IMR-90 (cell line): ENCODE data around the gene LIX1. TPM values are rescaled to one million over a fixed set of nuclear protein-coding genes. Genes with fewer than 3 reads are reported as not detected.

Source experiments
- ATAC-seq: fragments of 200-7000 bp; cut with Tn5 transposase; 2 replicates; pipeline ENCODE4 v1.9.1; 2020; ENCODE audit warnings: low read depth, mild to moderate bottlenecking, moderate library complexity
- BruUV-seq: library from RNA; stranded (reverse); fragments of 400-500 nt; replicated peaks from 2 replicates; lab custom pipeline; 2021; lab: Mats Ljungman, UMichigan
- CTCF ChIA-PET: fragments of 300-600 bp; formaldehyde crosslinking; extraction: SDS; loops from one replicate; lab custom pipeline; 2021; ENCODE audit warnings: antibody characterized with exemption; lab: Yijun Ruan, JAX
- POLR2A ChIA-PET: fragments of 300-600 bp; sonication (Branson Sonifier 250); formaldehyde crosslinking; loops from one replicate; lab custom pipeline; 2022; ENCODE audit warnings: antibody characterized with exemption; ENCODE audit not compliant: unreplicated experiment; lab: Charles Lee
- DNase-seq: peaks from one replicate; pipeline ENCODE4 v3.0.0; 2013
- H2AFZ ChIP-seq: replicated peaks from 2 replicates; pipeline ENCODE3; 2013; ENCODE audit warnings: low read length, mild to moderate bottlenecking; ENCODE audit not compliant: poor library complexity
- H2AK5ac ChIP-seq: 2 replicates; pipeline ENCODE4 v1.6.1; 2013; ENCODE audit warnings: low read depth, low read length, inconsistent platforms
- H2AK9ac ChIP-seq: replicated peaks from 2 replicates; pipeline ENCODE3; 2013; ENCODE audit warnings: mild to moderate bottlenecking, low read depth, low read length, moderate library complexity; ENCODE audit not compliant: poor library complexity
- H2BK120ac ChIP-seq: 2 replicates; pipeline ENCODE4 v1.6.1; 2013; ENCODE audit warnings: low read depth, low read length, inconsistent platforms
- H2BK15ac ChIP-seq: 3 replicates; pipeline ENCODE4 v1.6.1; 2013; ENCODE audit warnings: low read depth, low read length, inconsistent platforms
- H2BK20ac ChIP-seq: 2 replicates; pipeline ENCODE4 v1.6.1; 2013; ENCODE audit warnings: low read depth, mild to moderate bottlenecking, inconsistent platforms, low read length, moderate library complexity
- H2BK5ac ChIP-seq: 2 replicates; pipeline ENCODE4 v1.6.1; 2013; ENCODE audit warnings: mild to moderate bottlenecking, low read depth, low read length, inconsistent platforms; ENCODE audit not compliant: poor library complexity, severe bottlenecking
- H3K14ac ChIP-seq: replicated peaks from 2 replicates; pipeline ENCODE4 v1.6.1; 2013; ENCODE audit warnings: low read depth, low read length, inconsistent platforms
- H3K18ac ChIP-seq: 2 replicates; pipeline ENCODE4 v1.6.1; 2013; ENCODE audit warnings: low read depth, low read length, control low read depth
- H3K23ac ChIP-seq: 2 replicates; pipeline ENCODE4 v1.6.1; 2013; ENCODE audit warnings: low read depth, low read length, inconsistent platforms
- H3K27ac ChIP-seq: 2 replicates; pipeline ENCODE4 v1.5.1; 2013; ENCODE audit warnings: mild to moderate bottlenecking, control low read depth, low read length; ENCODE audit not compliant: insufficient read depth
- H3K27me3 ChIP-seq: 2 replicates; pipeline ENCODE4 v1.6.1; 2013; ENCODE audit warnings: low read length; ENCODE audit not compliant: control insufficient read depth, insufficient read depth
- H3K36me3 ChIP-seq: 2 replicates; pipeline ENCODE4 v1.6.1; 2013; ENCODE audit warnings: low read length, mixed read lengths; ENCODE audit not compliant: control insufficient read depth, insufficient read depth
- H3K4ac ChIP-seq: 2 replicates; pipeline ENCODE4 v1.6.1; 2013; ENCODE audit warnings: low read depth, low read length, inconsistent platforms
- H3K4me1 ChIP-seq: 2 replicates; pipeline ENCODE4 v1.6.1; 2013; ENCODE audit warnings: low read length, mixed read lengths; ENCODE audit not compliant: control insufficient read depth, insufficient read depth
- H3K4me2 ChIP-seq: 2 replicates; pipeline ENCODE4 v1.6.1; 2013; ENCODE audit warnings: low read depth, mild to moderate bottlenecking, control low read depth, low read length, moderate library complexity
- H3K4me3 ChIP-seq: 2 replicates; pipeline ENCODE4 v1.5.1; 2013; ENCODE audit warnings: low read depth, mild to moderate bottlenecking, control low read depth, low read length, moderate library complexity; ENCODE audit not compliant: insufficient read depth
- H3K56ac ChIP-seq: 2 replicates; pipeline ENCODE4 v1.6.1; 2013; ENCODE audit warnings: low read length, inconsistent platforms; ENCODE audit not compliant: insufficient read depth; ENCODE audit errors: extremely low read depth
- H3K79me1 ChIP-seq, 2 experiments: 2 replicates each; pipeline ENCODE4 v1.6.1; 2013; ENCODE audit warnings: low read length in 2 of 2, inconsistent platforms in 1 of 2, low read depth in 1 of 2
- H3K9ac ChIP-seq: 2 replicates; pipeline ENCODE4 v1.6.1; 2013; ENCODE audit warnings: low read depth, low read length, control low read depth
- H3K9me1 ChIP-seq: 2 replicates; pipeline ENCODE4 v1.6.1; 2013; ENCODE audit warnings: low read length, inconsistent platforms; ENCODE audit not compliant: insufficient read depth
- H3K9me3 ChIP-seq: 2 replicates; pipeline ENCODE4 v1.6.1; 2013; ENCODE audit warnings: low read length; ENCODE audit not compliant: control insufficient read depth, insufficient read depth
- H4K20me1 ChIP-seq: 2 replicates; pipeline ENCODE4 v1.6.1; 2013; ENCODE audit warnings: low read length, inconsistent platforms; ENCODE audit not compliant: insufficient read depth
- H4K5ac ChIP-seq: 2 replicates; pipeline ENCODE4 v1.6.1; 2013; ENCODE audit warnings: mild to moderate bottlenecking, low read depth, low read length, control low read depth
- H4K8ac ChIP-seq, 2 experiments: 2 replicates each; pipeline ENCODE4 v1.6.1; 2013; ENCODE audit warnings: low read depth in 2 of 2, low read length in 2 of 2, control low read depth in 1 of 2, inconsistent platforms in 1 of 2
- H4K91ac ChIP-seq: 2 replicates; pipeline ENCODE4 v1.6.1; 2013; ENCODE audit warnings: low read depth, low read length, inconsistent platforms; ENCODE audit not compliant: insufficient read depth
- MAFK ChIP-seq: IDR thresholded peaks from 2 replicates; pipeline ENCODE4 v1.6.1; 2012; ENCODE audit warnings: low read depth, low read length, improper control_type of control experiment
- RFX5 ChIP-seq: IDR thresholded peaks from 2 replicates; pipeline ENCODE4 v1.8.0; 2012; ENCODE audit warnings: low read depth, mild to moderate bottlenecking, low read length, moderate library complexity
- WGBS, 2 experiments: methylation state at CpG; one replicate each; pipeline versions ENCODE4 v1.1.5 to v1.1.7; 2013; ENCODE audit warnings: missing lambda C conversion rate in 2 of 2; ENCODE audit not compliant: insufficient read length in 1 of 2; ENCODE audit errors: extremely low coverage in 2 of 2; 5-methylcytosine and 5-hydroxymethylcytosine counted together
- dilution Hi-C: fragments of 300-500 bp; cut with HindIII; formaldehyde crosslinking; loops from one replicate; pipeline ENCODE4 v1.14.3; 2018; ENCODE audit warnings: low sequenced_read_pairs; ENCODE audit not compliant: unreplicated experiment
- in situ Hi-C: fragments of 300-500 bp; cut with MboI; formaldehyde crosslinking; loops from 3 replicates; pipeline ENCODE4 v1.14.3; 2019; ENCODE audit warnings: low sequenced_read_pairs, inconsistent platforms, mixed read lengths
- intact Hi-C: fragments of 100-400 bp; cut with micrococcal nuclease; formaldehyde crosslinking; loops from 2 replicates; pipeline ENCODE4 v1.10.0; 2022
- polyA plus RNA-seq, 3 experiments: library from polyadenylated mRNA; depleted of rRNA; stranded (reverse); fragments of >200 nt; gene quantifications; 2 replicates each; pipeline ENCODE4 v1.2.3, GENCODE V29; 2012; ENCODE audit warnings: low replicate concordance in 1 of 3
- total RNA-seq: library from RNA; depleted of rRNA; stranded (reverse); fragments of >200 nt; gene quantifications from 2 replicates; pipeline ENCODE4 v1.2.3, GENCODE V29; 2012

LIX1 gene
- total and polyA plus RNA-seq, 2 of the 4 experiments (the other 2 are of a cell fraction), result not detected

GRCh38 chr5:97167435-97167834, 25.0 kb upstream of the LIX1 start:
- H3K9ac ChIP-seq, result no peak overlapping the region
- no peak overlapping the region for H3K27ac ChIP-seq
- H2BK20ac ChIP-seq, result no peak overlapping the region
- H2BK120ac ChIP-seq, result no peak overlapping the region
- dilution Hi-C loops, result loop anchor here (25.0 kb wide), 2 partner anchors 280 to 380 kb away; partner anchors contain the start of gene ERAP2
- DNase-seq (no peak), ATAC-seq (no peak)
- no peak overlapping the region for H2BK15ac ChIP-seq
- no peak overlapping the region for H4K91ac ChIP-seq
- no peak overlapping the region for H3K23ac ChIP-seq
- H3K9me1 ChIP-seq, result no peaks in the 10 kb centered on the region
- H3K27me3 ChIP-seq, result no peaks in the 10 kb centered on the region
- ChIA-PET POLR2A (no interaction called here), CTCF (no interaction called here)
- no peaks in the 10 kb centered on the region for H3K9me3 ChIP-seq
- 100% methylated on average over 1 of the region's 6 CpGs; no CpG with 5 or more reads in 1 of the 2 experiments for WGBS, 2 experiments
- no peak overlapping the region for H3K18ac ChIP-seq
- H3K4me1 ChIP-seq, result no peaks in the 10 kb centered on the region
- peaks cover 19% of the 10 kb centered on the region for H3K36me3 ChIP-seq
- H2AFZ ChIP-seq, result no peak overlapping the region
- no peak overlapping the region for H4K5ac ChIP-seq
- H4K20me1 ChIP-seq, result no peaks in the 10 kb centered on the region
- in situ Hi-C loops, result loop anchor here (25.0 kb wide), 1 partner anchor 555 kb away; no protein-coding TSS in a partner anchor
- no peak overlapping the region for H3K4me3 ChIP-seq
- H3K56ac ChIP-seq, result no peak overlapping the region
- H4K8ac ChIP-seq, result no peak overlapping the region
- no peak overlapping the region for H3K14ac ChIP-seq
- intact Hi-C loops, result loop anchor here (5.0 kb wide), 1 partner anchor 1605 kb away; the partner anchor contains the start of gene RGMB
- H2AK9ac ChIP-seq, result no peak overlapping the region
- TF ChIP-seq MAFK (0 out of 2 replicates have a peak, but pooled peaks have one; percentile 15), RFX5 (no peak)
- H3K79me1 ChIP-seq, result peaks cover 0 to 12% of the 10 kb centered on the region in 2 experiments; a peak in 1 of 4 replicates
- H3K4ac ChIP-seq, result no peak overlapping the region
- H3K4me2 ChIP-seq, result no peak overlapping the region
- H2BK5ac ChIP-seq, result no peak overlapping the region
- H2AK5ac ChIP-seq, result no peak overlapping the region
- BruUV-seq, result no TSS peak
